ENCODE results near the gene WDR31. TPM values are rescaled to one million over a fixed set of nuclear protein-coding genes. Genes with fewer than 3 reads are reported as not detected.
A peak's percentile ranks its signal among the peaks of the same experiment; 100 is the strongest.
"Not testable (repeated sequence)": the region's sequence is repeated elsewhere in the genome, so short reads cannot be mapped to it uniquely, and the experiment has no call there.

Gene WDR31
- total RNA-seq: 1 to 10 TPM in 2 of 4 donors, under 1 TPM in 2; 0.60 to 2.0 (median 0.90) TPM

- no peak for TF ChIP-seq CTCF (IDR thresholded peaks at IDR 0.05)
- ATAC-seq (ENCODE audit: low FRiP score): peak; percentile 98
- DNase-seq (ENCODE audit: low spot score): peak; percentile 38
Observed at GRCh38 chr9:113340011-113340699, at the start of gene WDR31. WDR31 (minus strand) TSS chr9:113340275; CDS start chr9:113332022, 8,253 bp downstream.

- no peak for ATAC-seq (ENCODE audit: low FRiP score)
- TF ChIP-seq CTCF (IDR thresholded peaks at IDR 0.05): no peak
- no peak for DNase-seq (ENCODE audit: low spot score)
Observed at GRCh38 chr9:113389451-113389850, 49.4 kb upstream of the WDR31 start.

- ATAC-seq (ENCODE audit: low FRiP score): no peak
- no peak for DNase-seq (ENCODE audit: low spot score)
- TF ChIP-seq CTCF (IDR thresholded peaks at IDR 0.05): no peak
Observed at GRCh38 chr9:113388833-113389232, 48.8 kb upstream of the WDR31 start.

- TF ChIP-seq CTCF (IDR thresholded peaks at IDR 0.05): no peak
- DNase-seq (ENCODE audit: low spot score): no peak
- ATAC-seq (ENCODE audit: low FRiP score): no peak
Observed at GRCh38 chr9:113387560-113388230, 47.6 kb upstream of the WDR31 start.

GRCh38 chr9:113386571-113387393, 46.7 kb upstream of the WDR31 start:
- no peak for ATAC-seq (ENCODE audit: low FRiP score)
- no peak for DNase-seq (ENCODE audit: low spot score)
- no peak for TF ChIP-seq CTCF (IDR thresholded peaks at IDR 0.05)

- no peak for ATAC-seq (ENCODE audit: low FRiP score)
- no peak for TF ChIP-seq CTCF (IDR thresholded peaks at IDR 0.05)
- DNase-seq (ENCODE audit: low spot score): no peak
Observed at GRCh38 chr9:113381909-113382411, 41.9 kb upstream of the WDR31 start.

GRCh38 chr9:113381441-113381840, 41.4 kb upstream of the WDR31 start:
- not testable (repeated sequence) for ATAC-seq (ENCODE audit: low FRiP score); DNase-seq (ENCODE audit: low spot score)

Measured in omental fat pad (tissue), 4 donors.